HPDE6-E6E7 (cell line): Measurements from ENCODE around the gene MMS19.
"Not testable (repeated sequence)": the region's sequence is repeated elsewhere in the genome, so short reads cannot be mapped to it uniquely, and the experiment has no call there.

Source experiments
- DNase-seq: peaks from one replicate; pipeline ENCODE4 v3.0.0; 2011; ENCODE audit warnings: missing footprints; ENCODE audit errors: extremely low spot score

The MMS19 gene

GRCh38 chr10:97427571-97428179 is 70.5 kb downstream of the MMS19 start:
- no peak for DNase-seq

GRCh38 chr10:97426776-97427570 is 71.2 kb downstream of the MMS19 start:
- no peak for DNase-seq

- peak; percentile 99 for DNase-seq
Measured at GRCh38 chr10:97425964-97426775, 72.1 kb downstream of the MMS19 start, which contains the start of gene PGAM1. TSS of gene PGAM1 (plus strand) at chr10:97426191. CDS start at chr10:97426308, 117 bp downstream.

GRCh38 chr10:97423757-97424098 is 74.5 kb downstream of the MMS19 start:
- not testable (repeated sequence) for DNase-seq

- DNase-seq = no peak
Measured at GRCh38 chr10:97416565-97416964, 81.7 kb downstream of the MMS19 start.

- peak; percentile 96 for DNase-seq
Measured at GRCh38 chr10:97412891-97413304, 85.3 kb downstream of the MMS19 start.

GRCh38 chr10:97411406-97411805 is 86.8 kb downstream of the MMS19 start:
- DNase-seq = no peak

- no peak for DNase-seq
Measured at GRCh38 chr10:97408496-97408992, 89.7 kb downstream of the MMS19 start.
